Endothelial cell of umbilical vein (primary cell): Measurements from ENCODE around the gene NIT2. TPM values are rescaled to one million over a fixed set of nuclear protein-coding genes. Genes with fewer than 3 reads are reported as not detected.

Experiments used
- BruUV-seq: library from RNA; stranded (reverse); fragments of 400-500 nt; replicated peaks from 2 replicates; lab custom pipeline; 2021; lab: Mats Ljungman, UMichigan
- CTCF ChIA-PET: fragments of 300-600, 350-600 bp; sonication (Branson Sonifier 250); formaldehyde crosslinking; loops from one replicate; lab custom pipeline; 2021; ENCODE audit warnings: antibody characterized with exemption, inconsistent platforms; lab: Charles Lee
- POLR2A ChIA-PET: fragments of 300-600, 350-600 bp; sonication (Branson Sonifier 250); formaldehyde crosslinking; loops from one replicate; lab custom pipeline; 2021; ENCODE audit warnings: antibody characterized with exemption, inconsistent platforms; lab: Charles Lee
- DNase-seq: peaks from one replicate; pipeline ENCODE4 v3.0.0-alpha.2; 2011; ENCODE audit warnings: low read depth, low spot score
- FAIRE-seq: peaks from 2 replicates; lab custom pipeline; 2011; peaks lifted over from hg19 to GRCh38; lab: Jason Lieb, UNC
- H2AFZ ChIP-seq: 2 replicates; pipeline ENCODE4 v1.6.0; 2012; ENCODE audit warnings: low read depth, low read length, control low read depth, inconsistent platforms
- H3K27ac ChIP-seq: 2 replicates; pipeline ENCODE4 v1.5.1; 2011; ENCODE audit warnings: low read depth, mild to moderate bottlenecking, control low read depth, low read length, moderate library complexity; ENCODE audit not compliant: insufficient read depth
- H3K27me3 ChIP-seq, 2 experiments: 2 replicates each; pipeline versions ENCODE4 v1.6.0 to v1.6.1; 2011; ENCODE audit warnings: low read length in 2 of 2, mixed read lengths in 1 of 2; ENCODE audit not compliant: control insufficient read depth in 2 of 2, insufficient read depth in 2 of 2
- H3K36me3 ChIP-seq, 2 experiments: 2 replicates in 1 of 2; 3 replicates in 1 of 2; pipeline ENCODE4 v1.5.1; 2011; ENCODE audit warnings: low read length in 2 of 2, mild to moderate bottlenecking in 1 of 2, moderate library complexity in 1 of 2; ENCODE audit not compliant: control insufficient read depth in 2 of 2, insufficient read depth in 2 of 2; ENCODE audit errors: extremely low read depth in 1 of 2
- H3K4me1 ChIP-seq: 3 replicates; pipeline ENCODE4 v1.5.1; 2011; ENCODE audit warnings: mild to moderate bottlenecking, low read length; ENCODE audit not compliant: control insufficient read depth, insufficient read depth; ENCODE audit errors: extremely low read depth
- H3K4me2 ChIP-seq: 2 replicates; pipeline ENCODE4 v1.6.1; 2011; ENCODE audit warnings: low read length, control low read depth, mixed read lengths; ENCODE audit not compliant: insufficient read depth
- H3K4me3 ChIP-seq, 3 experiments: fragments of 200-600 bp in 1 of 3; sonication (generic), shearing (Covaris generic) in 1 of 3; replicated peaks in 1 of 3; 2 replicates each; pipeline ENCODE4 v1.5.1; 2011 to 2016; ENCODE audit warnings: control low read depth in 3 of 3, low read length in 3 of 3, mild to moderate bottlenecking in 2 of 3, inconsistent platforms in 1 of 3, low read depth in 1 of 3, moderate library complexity in 1 of 3; ENCODE audit not compliant: insufficient read depth in 1 of 3
- H3K79me2 ChIP-seq: 2 replicates; pipeline ENCODE4 v1.6.0; 2012; ENCODE audit warnings: low read length, inconsistent platforms; ENCODE audit not compliant: control insufficient read depth, insufficient read depth
- H3K9ac ChIP-seq: replicated peaks from 2 replicates; pipeline ENCODE3; 2011; ENCODE audit warnings: low read length, control low read depth; ENCODE audit not compliant: insufficient read depth; ENCODE audit errors: extremely low read depth
- H3K9me1 ChIP-seq: replicated peaks from 3 replicates; pipeline ENCODE4 v1.6.0; 2011; ENCODE audit warnings: mild to moderate bottlenecking, low read length; ENCODE audit not compliant: control insufficient read depth, insufficient read depth; ENCODE audit errors: extremely low read depth
- H3K9me3 ChIP-seq: replicated peaks from 2 replicates; pipeline ENCODE4 v1.5.1; 2012; ENCODE audit warnings: low read length, inconsistent platforms; ENCODE audit not compliant: control insufficient read depth, insufficient read depth
- H4K20me1 ChIP-seq: replicated peaks from 2 replicates; pipeline ENCODE3; 2011; ENCODE audit warnings: mild to moderate bottlenecking, low read length; ENCODE audit not compliant: control insufficient read depth, insufficient read depth; ENCODE audit errors: extremely low read depth
- EZH2 ChIP-seq: IDR thresholded peaks from 2 replicates; pipeline ENCODE4 v1.6.1; 2012; ENCODE audit warnings: borderline replicate concordance, low read depth, mild to moderate bottlenecking, moderate library complexity, low read length, inconsistent platforms; ENCODE audit not compliant: severe bottlenecking
- FOS ChIP-seq: IDR thresholded peaks from 2 replicates; pipeline ENCODE4 v1.6.1; 2011; ENCODE audit warnings: mild to moderate bottlenecking, low read length, moderate library complexity, borderline replicate concordance; ENCODE audit not compliant: insufficient read depth
- GATA2 ChIP-seq: IDR thresholded peaks from 2 replicates; pipeline ENCODE4 v1.7.0; 2011; ENCODE audit warnings: low read depth, mild to moderate bottlenecking, moderate library complexity, mixed read lengths, low read length; ENCODE audit not compliant: insufficient read length, insufficient read depth
- JUN ChIP-seq: IDR thresholded peaks from 2 replicates; pipeline ENCODE4 v1.6.1; 2011; ENCODE audit warnings: borderline replicate concordance, low read depth; ENCODE audit not compliant: insufficient read length, insufficient read depth
- MYC ChIP-seq: IDR thresholded peaks from one replicate; pipeline ENCODE4 v1.6.1; 2011; ENCODE audit warnings: mild to moderate bottlenecking, low read depth, low read length
- POLR2A ChIP-seq: IDR thresholded peaks from 2 replicates; pipeline ENCODE4 v1.6.1; 2012; ENCODE audit warnings: low read depth, mild to moderate bottlenecking, control low read depth, low read length
- POLR2AphosphoS5 ChIP-seq: IDR thresholded peaks from 2 replicates; pipeline ENCODE4 v1.6.1; 2012; ENCODE audit warnings: low read depth, mild to moderate bottlenecking, control low read depth, low read length, moderate library complexity; ENCODE audit not compliant: insufficient read depth
- dilution Hi-C: fragments of 300-500 bp; cut with MboI; formaldehyde crosslinking; loops from one replicate; pipeline ENCODE4 v1.15.0; 2019; ENCODE audit warnings: low sequenced_read_pairs; ENCODE audit not compliant: extremely low pct_ligation_motif_present
- intact Hi-C: fragments of 100-400 bp; cut with micrococcal nuclease; formaldehyde crosslinking; loops from one replicate; pipeline ENCODE4 v1.10.0; 2022
- polyA plus RNA-seq, 4 experiments: library from polyadenylated mRNA; depleted of rRNA in 3 of 4; stranded (reverse) in 3 of 4; unstranded in 1 of 4; fragments of >200 nt; gene quantifications; 2 replicates each; pipeline versions ENCODE4 v1.2.1 to v1.2.3, GENCODE V29; 2011 to 2012; ENCODE audit warnings: missing spikeins in 1 of 4
- total RNA-seq: library from RNA; stranded (reverse); gene quantifications from 2 replicates; pipeline ENCODE4 v1.2.3, GENCODE V29; 2021
- TF ChIP-seq, protein P1 (sequence below), 2 donors: IDR thresholded peaks; 1 replicate in 1 of 2; 2 replicates in 1 of 2; pipeline ENCODE4 v1.5.1; 2011; ENCODE audit warnings: low read length in 2 of 2, mild to moderate bottlenecking in 2 of 2, moderate library complexity in 2 of 2, control low read depth in 1 of 2, inconsistent platforms in 1 of 2, low read depth in 1 of 2; ENCODE audit not compliant: insufficient read depth in 1 of 2; ENCODE audit errors: extremely low read depth in 1 of 2
- TF ChIP-seq, protein P2 (sequence below): IDR thresholded peaks from 2 replicates; pipeline ENCODE4 v1.6.1; 2011; ENCODE audit not compliant: insufficient read depth, insufficient read length

NIT2 gene
- total and polyA plus RNA-seq, 2 donors (not counting 3 experiments of a cell fraction or from before 2014, with no cell fraction given), result 19.4 to 20.5 TPM

GRCh38 chr3:100395679-100396431 is 61.3 kb downstream of the NIT2 start:
- Histone ChIP-seq H2AFZ (no peak overlapping the region), H3K9ac (no peak overlapping the region), H3K27me3 (no peaks in the 10 kb centered on the region), H3K9me3 (no peaks in the 10 kb centered on the region), H3K4me2 (no peak overlapping the region), H3K36me3 (no peaks in the 10 kb centered on the region), H3K9me1 (no peaks in the 10 kb centered on the region), H4K20me1 (no peaks in the 10 kb centered on the region), H3K4me1 (peaks cover 11% of the 10 kb centered on the region), H3K27ac (no peak overlapping the region), H3K79me2 (peaks cover 91% of the 10 kb centered on the region), H3K4me3 (no peak overlapping the region)
- no TSS peak for BruUV-seq
- intact Hi-C loops (no loop called here), dilution Hi-C loops (no loop called here)
- DNase-seq, result no peak
- FAIRE-seq, result no peak
- POLR2A ChIA-PET, result no interaction called here
- TF ChIP-seq POLR2AphosphoS5 (no peak), JUN (no peak), FOS (no peak), GATA2 (no peak), POLR2A (no peak), EZH2 (no peak), MYC (no peak)
- TF ChIP-seq, protein P1, sequence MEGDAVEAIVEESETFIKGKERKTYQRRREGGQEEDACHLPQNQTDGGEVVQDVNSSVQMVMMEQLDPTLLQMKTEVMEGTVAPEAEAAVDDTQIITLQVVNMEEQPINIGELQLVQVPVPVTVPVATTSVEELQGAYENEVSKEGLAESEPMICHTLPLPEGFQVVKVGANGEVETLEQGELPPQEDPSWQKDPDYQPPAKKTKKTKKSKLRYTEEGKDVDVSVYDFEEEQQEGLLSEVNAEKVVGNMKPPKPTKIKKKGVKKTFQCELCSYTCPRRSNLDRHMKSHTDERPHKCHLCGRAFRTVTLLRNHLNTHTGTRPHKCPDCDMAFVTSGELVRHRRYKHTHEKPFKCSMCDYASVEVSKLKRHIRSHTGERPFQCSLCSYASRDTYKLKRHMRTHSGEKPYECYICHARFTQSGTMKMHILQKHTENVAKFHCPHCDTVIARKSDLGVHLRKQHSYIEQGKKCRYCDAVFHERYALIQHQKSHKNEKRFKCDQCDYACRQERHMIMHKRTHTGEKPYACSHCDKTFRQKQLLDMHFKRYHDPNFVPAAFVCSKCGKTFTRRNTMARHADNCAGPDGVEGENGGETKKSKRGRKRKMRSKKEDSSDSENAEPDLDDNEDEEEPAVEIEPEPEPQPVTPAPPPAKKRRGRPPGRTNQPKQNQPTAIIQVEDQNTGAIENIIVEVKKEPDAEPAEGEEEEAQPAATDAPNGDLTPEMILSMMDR (IDR thresholded peaks at IDR 0.05; ENCODE audit: extremely low read depth in 1 of 2, insufficient read depth in 1 of 2, low read depth in 1 of 2, low read length in 2 of 2), result no peak
- TF ChIP-seq, protein P2, sequence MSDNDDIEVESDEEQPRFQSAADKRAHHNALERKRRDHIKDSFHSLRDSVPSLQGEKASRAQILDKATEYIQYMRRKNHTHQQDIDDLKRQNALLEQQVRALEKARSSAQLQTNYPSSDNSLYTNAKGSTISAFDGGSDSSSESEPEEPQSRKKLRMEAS, result no peak
- CTCF ChIA-PET, result interaction anchor here (1.0 kb wide), 1 partner anchor 9 kb away, joined by 5 read pairs; no protein-coding TSS in a partner anchor
